ENCODE results near the gene PTPN1.

GRCh38 chr20:50559856-50560638 is 49.9 kb downstream of the PTPN1 start:
- TF ChIP-seq, protein P1, sequence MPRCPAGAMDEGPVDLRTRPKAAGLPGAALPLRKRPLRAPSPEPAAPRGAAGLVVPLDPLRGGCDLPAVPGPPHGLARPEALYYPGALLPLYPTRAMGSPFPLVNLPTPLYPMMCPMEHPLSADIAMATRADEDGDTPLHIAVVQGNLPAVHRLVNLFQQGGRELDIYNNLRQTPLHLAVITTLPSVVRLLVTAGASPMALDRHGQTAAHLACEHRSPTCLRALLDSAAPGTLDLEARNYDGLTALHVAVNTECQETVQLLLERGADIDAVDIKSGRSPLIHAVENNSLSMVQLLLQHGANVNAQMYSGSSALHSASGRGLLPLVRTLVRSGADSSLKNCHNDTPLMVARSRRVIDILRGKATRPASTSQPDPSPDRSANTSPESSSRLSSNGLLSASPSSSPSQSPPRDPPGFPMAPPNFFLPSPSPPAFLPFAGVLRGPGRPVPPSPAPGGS (CRISPR knock-in tag; IDR thresholded peaks at IDR 0.05) = no peak
- TF ChIP-seq TRIM24 (CRISPR knock-in tag; IDR thresholded peaks at IDR 0.05) (no peak), ZNF558 (CRISPR knock-in tag; IDR thresholded peaks at IDR 0.05; ENCODE audit: borderline replicate concordance) (no peak), MLX (CRISPR knock-in tag; IDR thresholded peaks at IDR 0.05) (no peak), SALL1 (CRISPR knock-in tag; IDR thresholded peaks at IDR 0.05) (no peak), CTCF (CRISPR knock-in tag; IDR thresholded peaks at IDR 0.05) (no peak), CEBPZ (IDR thresholded peaks at IDR 0.05; ENCODE audit: low read length) (no peak), SMC3 (IDR thresholded peaks at IDR 0.05; ENCODE audit: low read length) (no peak), FOXP1 (IDR thresholded peaks at IDR 0.05) (no peak), FOXP1 (CRISPR knock-in tag; IDR thresholded peaks at IDR 0.05) (no peak), FLYWCH1 (CRISPR knock-in tag; IDR thresholded peaks at IDR 0.05) (no peak)
